NCI-H524 treated with DMSO at 0.1 percent for 48 hours (cell line): ENCODE measurements around the gene CCDC97.

Experiments
- DNase-seq: peaks from one replicate; lab custom pipeline; 2025; lab: John Stamatoyannopoulos, UW

The CCDC97 gene

DNA sequence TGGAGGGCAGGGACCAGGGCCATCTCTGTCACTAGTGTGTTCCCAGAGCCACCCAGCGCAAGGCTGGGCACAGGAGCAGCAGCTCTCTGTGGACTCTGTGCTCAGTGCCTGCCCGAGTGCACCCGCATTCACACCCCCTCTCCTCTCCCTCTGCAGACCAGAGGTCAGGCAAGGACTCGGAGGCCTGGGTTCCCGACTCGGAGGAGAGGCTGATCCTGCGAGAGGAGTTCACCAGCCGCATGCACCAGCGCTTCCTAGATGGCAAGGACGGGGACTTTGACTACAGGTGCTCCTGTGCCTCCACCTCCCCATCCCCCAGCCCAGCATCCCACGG is 10.2 kb downstream of the CCDC97 start:
- DNase-seq, result no peak

GRCh38 chr19:41320568-41320967 is 10.6 kb downstream of the CCDC97 start:
- DNase-seq, result no peak

DNA sequence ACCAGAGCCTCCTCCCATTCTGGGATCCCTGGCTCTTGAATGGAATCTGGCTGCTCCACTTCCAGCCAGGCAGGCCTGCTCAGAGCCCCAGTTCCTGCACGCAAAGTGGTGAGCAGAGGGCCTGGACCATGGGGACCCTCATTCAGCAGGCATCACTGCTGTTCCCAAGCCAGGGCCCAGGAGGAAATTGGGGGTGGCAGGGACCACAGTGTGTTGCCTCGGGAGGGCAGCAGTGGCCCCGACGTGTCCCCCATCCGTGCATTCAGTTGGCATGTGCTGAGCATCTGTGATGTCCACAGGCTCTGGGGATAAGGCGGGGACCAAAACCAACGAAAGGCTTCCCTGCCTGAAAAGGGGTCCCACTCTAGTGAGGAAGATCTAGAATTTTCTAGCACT is 11.2 kb downstream of the CCDC97 start:
- DNase-seq, result no peak

GRCh38 chr19:41321600-41322270 is 11.8 kb downstream of the CCDC97 start:
- no peak for DNase-seq

GRCh38 chr19:41322451-41322850 is 12.5 kb downstream of the CCDC97 start:
- DNase-seq, result no peak

DNA sequence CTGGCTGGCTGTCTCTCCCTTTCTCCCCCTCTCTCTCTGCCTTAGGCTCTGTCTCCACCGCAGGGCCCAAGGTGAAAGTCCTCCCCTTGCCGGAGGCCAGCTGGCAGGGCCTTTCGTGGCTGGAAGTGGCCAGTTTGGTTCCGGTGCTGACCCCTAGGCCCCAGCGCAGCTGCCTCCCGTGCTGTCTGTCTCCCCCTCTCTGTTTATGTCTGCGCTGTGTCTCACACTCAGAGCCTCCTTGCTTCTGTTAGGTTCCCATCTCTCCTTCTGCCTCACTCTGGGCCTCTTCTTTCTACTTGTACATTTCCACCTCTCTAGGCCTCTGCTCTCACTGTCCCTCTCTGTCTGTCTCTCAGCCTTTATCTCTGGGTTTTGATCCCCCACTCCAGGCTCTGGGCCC is 13.1 kb downstream of the CCDC97 start:
- DNase-seq, result no peak

DNA sequence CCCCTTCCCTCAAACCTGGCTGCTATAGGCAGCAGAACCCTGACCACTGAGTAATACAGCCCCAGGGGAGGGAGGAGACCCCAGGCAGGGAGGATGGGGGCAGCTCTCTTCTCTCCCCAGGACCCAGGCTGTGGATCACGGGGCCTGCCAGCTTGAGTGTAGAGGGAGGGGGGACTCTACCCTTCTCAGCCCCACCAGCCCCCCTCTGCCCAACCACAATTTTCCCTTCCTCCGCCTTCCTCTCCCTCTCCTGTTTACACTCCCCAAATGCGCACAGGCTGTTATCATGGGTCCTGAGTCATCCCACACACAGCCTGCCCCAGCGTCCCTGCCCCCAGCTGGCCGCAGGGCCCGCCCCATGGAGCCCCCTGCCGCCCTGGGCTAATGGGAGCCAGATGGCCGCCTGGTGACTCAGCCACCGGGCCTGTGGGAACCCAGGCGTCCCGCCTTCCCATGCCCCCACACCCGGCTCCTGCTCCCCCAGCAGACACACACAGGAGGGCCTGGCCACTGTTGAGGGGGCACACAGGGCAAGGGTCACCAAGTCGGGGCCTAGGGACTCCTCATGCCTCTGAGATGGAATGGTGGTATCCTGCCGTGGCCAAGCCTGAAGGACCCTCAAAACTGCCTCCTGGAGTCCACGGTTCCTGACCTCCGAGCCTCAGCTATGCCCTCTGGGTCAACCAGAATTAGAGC is 13.6 kb downstream of the CCDC97 start:
- no peak for DNase-seq

DNA sequence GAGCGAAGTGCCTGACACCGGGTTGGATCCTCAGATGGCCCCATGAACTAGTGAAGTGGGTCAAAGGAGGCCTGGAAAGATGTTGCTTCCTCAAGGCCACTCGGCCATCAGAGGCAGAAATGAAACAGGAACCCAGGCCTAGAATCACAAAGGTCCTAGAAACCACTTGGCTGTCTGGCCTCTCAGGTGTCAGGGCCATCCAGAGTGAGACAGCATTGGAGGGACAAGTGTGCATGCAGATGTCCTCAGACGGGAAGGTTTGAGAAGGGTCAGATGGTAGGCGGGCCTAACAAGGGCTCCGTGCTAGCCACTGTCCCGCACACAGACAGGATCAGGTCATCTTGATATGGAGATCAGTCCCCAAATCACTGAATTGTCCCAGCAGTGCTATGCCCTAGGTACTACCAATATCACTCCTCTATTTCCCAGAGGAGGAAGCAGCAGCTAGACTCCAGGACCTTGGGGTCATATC is 14.3 kb downstream of the CCDC97 start:
- DNase-seq, result no peak

DNA sequence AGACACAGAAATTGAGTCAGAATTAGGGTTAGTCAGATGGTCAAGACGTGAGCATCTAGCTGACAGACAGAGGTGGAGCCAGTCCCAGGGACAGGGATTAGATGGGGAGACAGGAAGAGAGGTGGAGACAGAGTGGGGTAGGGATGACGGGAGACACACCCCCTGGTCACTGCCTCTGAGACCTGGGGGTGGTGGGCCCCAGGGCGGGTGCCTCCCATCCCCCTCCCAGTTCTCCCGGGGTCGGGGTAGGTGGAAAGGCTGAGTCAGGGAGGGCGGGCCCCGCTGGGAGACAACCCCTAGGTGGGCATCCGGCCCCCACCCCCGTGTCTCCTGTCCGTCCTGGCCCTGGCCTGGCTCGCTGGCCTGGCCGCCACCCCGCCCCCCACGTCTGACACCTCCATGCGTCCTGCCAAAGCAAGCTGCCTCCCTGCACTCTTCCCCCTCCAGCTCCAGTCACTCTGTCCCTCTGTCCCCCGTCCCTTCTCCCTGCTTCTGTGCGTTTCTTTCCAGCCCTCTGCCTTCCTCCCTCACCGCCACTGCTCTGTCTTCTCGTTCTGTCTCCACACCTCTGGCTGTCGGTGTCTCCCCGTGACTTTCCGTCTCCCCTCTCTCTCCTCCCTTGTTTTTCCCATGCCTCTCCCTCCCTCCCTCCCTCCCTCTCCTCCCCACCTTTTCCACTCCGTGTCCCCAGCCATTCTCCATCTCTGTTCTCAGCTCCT is 15.1 kb downstream of the CCDC97 start:
- no peak for DNase-seq

DNA sequence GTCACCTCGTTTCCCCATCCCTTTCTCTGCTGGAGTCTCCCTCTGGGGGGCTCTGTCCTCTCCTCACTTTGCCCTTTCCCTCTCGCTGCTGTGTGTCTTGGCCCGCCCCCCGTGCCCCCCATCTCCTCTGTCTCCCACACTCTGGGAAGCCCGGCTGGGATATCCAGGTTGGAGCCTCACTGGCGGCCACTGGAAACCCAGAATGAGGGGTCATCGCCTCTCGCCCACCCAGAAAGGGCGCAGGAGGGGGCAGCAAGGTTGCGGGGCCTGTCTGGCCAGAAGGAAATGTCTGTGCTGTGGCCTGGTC is 15.6 kb downstream of the CCDC97 start:
- DNase-seq, result no peak

- DNase-seq, result no peak
These were observed 16.2 kb downstream of the CCDC97 start for GRCh38 chr19:41325947-41326706.

DNA sequence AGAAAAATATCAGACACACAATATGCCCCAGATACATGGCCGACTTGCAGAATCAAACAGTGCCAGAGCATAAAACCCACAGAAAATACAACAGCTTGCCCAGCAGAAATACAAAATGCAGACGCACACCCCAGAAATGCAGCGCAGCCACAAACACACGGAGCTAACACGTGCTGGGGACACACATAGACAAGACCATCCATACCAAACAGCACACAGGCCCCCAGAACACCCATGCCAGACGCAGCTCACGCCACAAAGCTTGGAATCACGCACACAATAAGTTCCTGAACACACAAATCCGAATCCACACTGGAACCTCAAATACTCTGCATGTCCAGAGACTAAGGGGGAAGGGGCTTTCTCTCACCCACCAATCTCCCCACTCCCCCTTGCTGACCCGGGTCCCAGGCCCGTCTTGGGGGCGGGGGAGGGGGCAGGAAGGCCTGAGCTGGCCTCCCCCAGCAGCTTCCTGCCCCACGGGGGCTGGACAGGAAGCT is 17.2 kb downstream of the CCDC97 start:
- DNase-seq, result no peak

DNA sequence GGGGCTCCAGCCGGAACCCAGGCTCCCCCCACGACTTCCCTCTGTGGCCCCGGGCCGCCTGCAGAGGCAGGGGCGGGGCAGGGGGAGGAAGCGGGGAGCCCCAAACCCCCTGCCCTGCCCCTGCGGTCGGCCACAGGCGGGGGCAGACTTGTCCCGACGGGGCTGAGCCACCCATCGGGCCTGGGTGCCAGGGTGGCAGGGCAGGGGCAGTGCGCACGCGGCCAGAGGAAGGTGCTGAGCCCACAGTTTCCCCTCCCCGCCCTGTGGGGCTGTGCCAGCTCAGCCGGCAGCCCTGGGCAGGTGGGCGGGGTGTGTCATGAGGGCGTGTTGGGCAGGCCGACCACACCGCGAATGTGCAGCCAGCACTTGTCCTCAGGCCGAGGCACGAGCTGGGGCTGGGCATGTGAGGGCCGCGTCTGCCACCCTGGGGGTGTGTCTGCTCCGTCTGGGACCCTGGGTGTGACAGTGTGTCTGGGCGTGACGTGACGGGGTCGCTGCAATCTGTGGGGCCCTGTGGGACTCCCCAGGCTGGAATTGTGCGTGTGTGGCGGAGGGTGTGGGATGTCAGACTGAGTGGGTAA is 17.7 kb downstream of the CCDC97 start:
- DNase-seq, result no peak

DNA sequence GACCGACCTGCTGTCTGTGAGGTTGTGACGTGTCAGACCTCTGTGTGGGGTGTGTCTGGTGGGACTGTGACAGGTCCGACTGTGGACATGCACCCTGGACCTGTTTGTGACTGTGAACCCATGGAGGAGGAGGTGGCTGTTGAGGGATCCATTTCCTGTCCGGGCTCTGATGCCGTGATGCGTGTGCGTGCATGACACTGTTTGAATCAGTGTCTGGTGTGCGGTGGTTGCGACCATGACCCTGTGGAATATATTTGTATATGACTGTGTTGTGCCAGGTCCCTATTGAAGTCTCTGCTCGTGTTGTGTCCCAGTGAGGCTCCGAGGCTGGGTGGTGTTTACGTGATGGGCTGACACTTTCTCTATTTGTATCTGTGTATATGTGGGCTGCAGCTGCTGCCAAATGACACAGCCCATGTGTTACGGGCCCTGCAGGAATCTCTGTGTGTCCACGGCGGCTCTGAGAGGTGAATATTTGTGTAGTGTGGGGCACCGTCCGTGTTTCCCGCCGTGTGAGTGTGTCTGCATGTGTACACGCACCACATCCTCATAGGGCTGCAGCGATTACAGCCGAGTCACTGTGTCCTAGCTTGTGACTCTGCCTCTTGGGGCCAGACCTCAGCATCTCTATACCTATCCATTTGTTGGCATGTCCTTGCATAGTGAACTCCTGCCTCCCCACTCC is 18.3 kb downstream of the CCDC97 start:
- no peak for DNase-seq

- no peak for DNase-seq
These were observed 18.9 kb downstream of the CCDC97 start for GRCh38 chr19:41328842-41329225.

GRCh38 chr19:41330481-41330880 is 20.5 kb downstream of the CCDC97 start:
- DNase-seq, result no peak

- no peak for DNase-seq
These were observed 21.1 kb downstream of the CCDC97 start for GRCh38 chr19:41330946-41331678.

GRCh38 chr19:41332000-41332399 is 22.0 kb downstream of the CCDC97 start:
- no peak for DNase-seq

GRCh38 chr19:41332468-41332867 is 22.5 kb downstream of the CCDC97 start:
- no peak for DNase-seq

DNA sequence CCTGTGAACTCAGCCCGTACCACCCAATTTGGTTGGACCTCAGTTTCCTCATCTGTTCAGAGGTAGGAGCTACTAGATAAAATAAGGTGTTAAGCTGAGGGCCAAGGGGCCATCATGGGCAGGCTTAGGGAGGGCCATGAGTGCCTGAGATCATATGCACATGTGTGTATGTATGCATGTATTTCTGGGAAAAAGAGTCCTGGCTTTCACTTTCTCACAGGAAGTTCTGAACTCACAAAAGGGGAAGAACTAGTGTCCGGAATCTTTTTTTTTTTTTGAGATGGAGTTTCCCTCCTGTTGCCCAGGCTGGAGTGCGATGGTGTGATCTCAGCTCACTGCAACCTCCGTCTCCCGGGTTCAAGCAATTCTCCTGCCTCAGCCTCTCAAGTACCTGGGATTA is 24.8 kb downstream of the CCDC97 start:
- no peak for DNase-seq

GRCh38 chr19:41335467-41335866 is 25.5 kb downstream of the CCDC97 start:
- DNase-seq, result no peak
